Esophagus (tissue), 2 donors: ENCODE measurements around the gene FAM83G. TPM values are rescaled to one million over a fixed set of nuclear protein-coding genes. Genes with fewer than 3 reads are reported as not detected.
A peak's percentile ranks its signal among the peaks of the same experiment; 100 is the strongest.
"Not testable (repeated sequence)": the region's sequence is repeated elsewhere in the genome, so short reads cannot be mapped to it uniquely, and the experiment has no call there.

Experiments used
- H3K27ac ChIP-seq, 2 donors: one replicate each; pipeline ENCODE4 v1.5.1; 2013; ENCODE audit warnings: low read depth in 2 of 2, mild to moderate bottlenecking in 2 of 2, inconsistent platforms in 1 of 2, low read length in 1 of 2, moderate library complexity in 1 of 2
- H3K27me3 ChIP-seq, 2 donors: one replicate each; pipeline ENCODE4 v1.6.1; 2013; ENCODE audit warnings: low read length in 2 of 2, control low read depth in 1 of 2, mild to moderate bottlenecking in 1 of 2; ENCODE audit not compliant: insufficient read depth in 2 of 2, control insufficient read depth in 1 of 2
- H3K36me3 ChIP-seq, 2 donors: one replicate each; pipeline ENCODE4 v1.6.1; 2013; ENCODE audit warnings: low read length in 1 of 2; ENCODE audit not compliant: control insufficient read depth in 2 of 2, insufficient read depth in 2 of 2
- H3K4me1 ChIP-seq, 2 donors: one replicate each; pipeline ENCODE4 v1.6.1; 2013; ENCODE audit warnings: low read length in 1 of 2; ENCODE audit not compliant: control insufficient read depth in 2 of 2, insufficient read depth in 2 of 2
- H3K4me3 ChIP-seq, 2 donors: one replicate each; pipeline ENCODE4 v1.5.1; 2013; ENCODE audit warnings: low read length in 2 of 2, mild to moderate bottlenecking in 2 of 2, low read depth in 1 of 2, moderate library complexity in 1 of 2
- H3K9me3 ChIP-seq, 2 donors: one replicate each; pipeline ENCODE4 v1.6.1; 2013; ENCODE audit warnings: mild to moderate bottlenecking in 2 of 2, low read depth in 1 of 2, low read length in 1 of 2, moderate library complexity in 1 of 2; ENCODE audit not compliant: control insufficient read depth in 2 of 2, insufficient read depth in 1 of 2
- WGBS, 2 donors: extraction: QIAGEN DNeasy Blood & Tissue Kit; methylation state at CpG; one replicate each; pipeline ENCODE4 v1.1.7; 2013; 5-methylcytosine and 5-hydroxymethylcytosine counted together
- polyA plus RNA-seq, 2 donors: library from polyadenylated mRNA; stranded (reverse); fragments of 200-250 nt; gene quantifications; one replicate each; pipeline ENCODE4 v1.2.3, GENCODE V29; 2013
- donor health status: healthy with polysubstance abuse.
- donor health status: Bipolar disorder and iron deficiency.

FAM83G gene
- polyA plus RNA-seq, 2 donors = 33.2 to 37.1 TPM

DNA sequence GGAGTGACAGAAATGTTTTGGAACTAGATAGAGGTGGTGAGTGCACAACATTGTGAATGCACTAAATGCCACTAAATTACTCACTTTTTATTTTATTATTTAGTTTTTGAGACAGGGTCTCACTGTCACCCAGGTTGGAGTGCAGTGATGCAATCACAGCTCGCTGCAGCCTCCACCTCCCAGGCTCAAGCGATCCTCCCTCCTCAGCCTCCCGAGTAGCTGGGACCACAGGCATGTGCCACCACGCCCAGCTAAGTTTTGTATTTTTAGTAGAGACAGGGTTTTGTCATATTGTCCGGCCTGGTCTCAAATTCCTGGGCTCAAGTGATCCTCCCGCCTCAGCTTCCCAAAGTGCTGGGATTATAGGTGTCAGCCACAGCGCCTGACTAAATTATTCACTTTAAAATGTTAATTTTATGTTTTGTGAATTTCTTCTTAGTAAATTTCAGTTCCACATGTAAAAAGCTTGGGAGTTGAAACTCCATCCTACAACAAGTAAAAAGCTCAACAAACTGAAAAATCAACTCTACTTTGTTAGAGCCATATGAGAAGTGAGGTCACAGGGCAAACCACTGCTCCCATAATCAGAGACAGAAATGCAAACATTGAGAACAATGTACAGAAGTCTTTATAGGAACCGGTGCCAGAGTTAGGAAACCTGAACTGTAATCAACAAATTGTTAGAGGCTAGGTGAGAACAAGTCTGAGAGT is 66.4 kb downstream of the FAM83G start:
- no peaks in the 10 kb centered on the region for H3K27me3 ChIP-seq
- no peaks in the 10 kb centered on the region for H3K4me1 ChIP-seq
- H3K36me3 ChIP-seq = no peaks in the 10 kb centered on the region
- H3K9me3 ChIP-seq = no peaks in the 10 kb centered on the region
- no peak overlapping the region for H3K27ac ChIP-seq
- 79 to 81% methylated on average over 8 of the region's 8 CpGs for WGBS, 2 donors
- no peak overlapping the region for H3K4me3 ChIP-seq

DNA sequence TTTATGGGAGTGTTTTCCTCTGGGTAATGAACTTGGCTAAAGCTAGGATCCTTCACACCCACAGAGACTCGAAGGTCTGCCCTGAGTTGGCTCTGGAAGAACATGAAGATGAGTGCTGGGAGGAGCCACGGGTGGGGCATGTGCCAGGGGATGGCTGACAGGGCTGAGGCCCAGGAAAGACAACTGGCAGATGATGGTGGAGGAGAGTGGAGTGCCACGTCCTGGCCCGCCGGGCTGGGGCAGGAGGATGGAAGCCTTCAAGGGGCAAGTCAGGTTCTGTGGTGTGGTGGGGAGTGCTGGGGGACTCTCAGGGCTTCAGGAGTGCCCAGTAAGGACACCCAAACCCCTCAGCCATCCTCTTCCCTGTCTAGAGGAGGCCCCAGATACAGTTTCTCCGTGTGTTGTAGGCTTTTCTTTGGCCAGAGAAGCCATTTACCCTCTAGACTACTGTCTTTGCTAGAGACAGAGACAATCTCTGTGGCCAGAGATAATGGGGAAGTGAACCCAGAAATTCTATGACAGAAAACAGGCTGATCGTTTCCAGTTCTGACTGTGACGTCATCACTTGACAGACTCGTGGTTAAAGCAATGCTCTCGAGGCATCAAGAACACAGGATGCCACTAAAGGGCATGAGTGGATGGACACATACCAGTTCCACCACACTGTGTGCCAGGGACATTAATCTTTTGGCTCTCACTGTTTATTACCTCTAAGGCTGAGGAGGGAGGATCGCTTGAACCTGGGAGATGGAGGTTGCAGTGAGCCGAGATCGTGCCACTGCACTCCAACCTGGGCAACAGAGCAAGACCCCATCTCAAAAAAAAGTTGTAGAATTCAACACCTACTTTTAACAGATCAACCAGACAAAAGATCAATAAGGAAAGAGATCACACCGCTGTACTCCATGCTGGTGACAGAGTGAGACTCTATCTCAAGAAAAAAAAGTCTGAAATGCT is 71.2 kb downstream of the FAM83G start:
- Histone ChIP-seq H3K4me1 (no peaks in the 10 kb centered on the region), H3K27ac (no peak overlapping the region), H3K9me3 (no peaks in the 10 kb centered on the region), H3K36me3 (peaks cover 6 to 12% of the 10 kb centered on the region in 2 donors), H3K4me3 (no peak overlapping the region), H3K27me3 (no peaks in the 10 kb centered on the region)
- 72 to 76% methylated on average over 14 of the region's 14 CpGs for WGBS, 2 donors

DNA sequence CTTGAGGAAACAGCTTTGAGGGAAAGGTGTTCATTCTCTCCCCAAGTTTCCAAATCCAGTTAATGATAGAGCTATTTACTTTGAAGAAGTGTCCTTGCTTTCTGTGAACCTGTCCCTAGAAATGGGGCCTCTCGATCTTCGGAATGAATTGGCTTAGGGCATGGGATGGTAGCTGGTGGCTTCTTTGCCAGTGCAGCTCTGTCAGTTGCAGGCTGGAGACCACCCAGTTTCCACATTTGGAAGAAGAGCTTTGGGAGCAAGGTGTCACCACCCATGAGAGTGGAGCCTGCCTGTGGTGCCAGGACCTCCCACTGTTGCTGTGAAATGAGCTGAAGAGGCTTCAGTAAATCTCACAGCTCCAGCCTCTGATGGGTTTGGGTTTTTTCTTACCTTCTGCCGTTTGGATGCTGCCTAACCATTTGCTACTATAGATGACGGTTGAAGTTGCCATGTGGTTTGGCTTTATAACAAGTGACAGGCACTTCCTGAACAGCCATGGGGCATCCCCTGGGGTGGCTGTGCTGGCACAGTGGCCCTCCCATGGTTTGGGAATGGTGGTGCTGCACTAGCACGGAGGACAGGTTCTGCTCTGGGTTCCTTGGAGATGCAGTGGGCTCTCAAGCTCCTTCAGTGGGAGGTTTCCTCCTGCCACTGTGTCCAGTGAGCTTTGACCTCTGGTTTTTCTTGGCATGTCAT is 72.1 kb downstream of the FAM83G start:
- Histone ChIP-seq H3K27me3 (no peaks in the 10 kb centered on the region), H3K4me3 (no peak overlapping the region), H3K27ac (no peak overlapping the region), H3K9me3 (no peaks in the 10 kb centered on the region), H3K4me1 (no peaks in the 10 kb centered on the region), H3K36me3 (peaks cover 6 to 16% of the 10 kb centered on the region in 2 donors)
- WGBS, 2 donors = 70 to 72% methylated on average over 5 of the region's 5 CpGs

DNA sequence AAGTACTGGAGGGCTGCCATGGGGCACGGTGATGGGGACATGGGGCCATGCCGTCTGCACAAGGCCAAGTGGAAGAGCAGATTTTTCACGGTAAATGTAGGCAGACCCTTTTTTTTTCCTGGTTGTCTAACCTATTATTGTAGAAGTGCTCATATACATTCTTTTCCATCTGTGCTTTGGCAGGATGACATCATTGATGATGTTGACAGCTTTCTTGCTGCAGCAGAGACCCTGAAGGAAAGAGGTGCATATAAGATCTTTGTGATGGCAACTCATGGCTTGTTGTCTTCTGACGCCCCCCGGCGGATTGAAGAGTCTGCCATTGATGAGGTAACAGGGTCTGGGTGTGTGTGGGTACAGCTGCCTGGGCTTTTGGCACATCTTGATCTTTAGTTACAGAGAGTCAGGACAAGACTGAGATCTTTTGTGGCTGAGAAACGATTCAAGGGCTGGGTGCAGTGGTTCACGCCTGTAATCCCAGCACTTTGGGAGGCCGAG is 75.9 kb downstream of the FAM83G start:
- peaks cover 6 to 16% of the 10 kb centered on the region in 2 donors for H3K36me3 ChIP-seq
- H3K4me1 ChIP-seq = no peaks in the 10 kb centered on the region
- no peak overlapping the region for H3K27ac ChIP-seq
- 91 to 92% methylated on average over 9 of the region's 9 CpGs for WGBS, 2 donors
- H3K27me3 ChIP-seq = no peaks in the 10 kb centered on the region
- H3K4me3 ChIP-seq = no peak overlapping the region
- H3K9me3 ChIP-seq = no peaks in the 10 kb centered on the region

DNA sequence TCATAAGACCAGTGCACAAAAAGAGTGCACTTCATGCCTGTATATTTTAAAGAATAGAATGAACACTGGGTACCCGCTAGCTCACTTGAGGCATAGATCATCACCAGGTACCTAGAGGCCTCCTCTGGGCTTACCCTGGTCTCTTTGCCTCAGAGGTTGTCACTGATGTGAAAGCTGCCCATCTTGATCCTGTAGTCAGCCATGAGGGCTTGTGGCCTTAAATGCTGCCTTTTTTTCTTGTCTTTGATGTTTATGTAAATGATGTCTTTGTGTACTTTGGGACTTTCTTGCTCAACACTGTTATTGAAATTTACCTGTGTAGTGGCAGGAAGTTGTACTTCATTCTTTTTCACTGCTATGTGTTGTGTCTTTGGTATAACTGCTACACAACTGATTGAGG is 79.4 kb downstream of the FAM83G start:
- Histone ChIP-seq H3K4me3 (no peak overlapping the region), H3K4me1 (no peaks in the 10 kb centered on the region), H3K9me3 (no peaks in the 10 kb centered on the region), H3K27me3 (no peaks in the 10 kb centered on the region), H3K27ac (no peak overlapping the region), H3K36me3 (peaks cover 0 to 9% of the 10 kb centered on the region in 2 donors)
- 95 to 97% methylated on average over 1 of the region's 1 CpG for WGBS, 2 donors

DNA sequence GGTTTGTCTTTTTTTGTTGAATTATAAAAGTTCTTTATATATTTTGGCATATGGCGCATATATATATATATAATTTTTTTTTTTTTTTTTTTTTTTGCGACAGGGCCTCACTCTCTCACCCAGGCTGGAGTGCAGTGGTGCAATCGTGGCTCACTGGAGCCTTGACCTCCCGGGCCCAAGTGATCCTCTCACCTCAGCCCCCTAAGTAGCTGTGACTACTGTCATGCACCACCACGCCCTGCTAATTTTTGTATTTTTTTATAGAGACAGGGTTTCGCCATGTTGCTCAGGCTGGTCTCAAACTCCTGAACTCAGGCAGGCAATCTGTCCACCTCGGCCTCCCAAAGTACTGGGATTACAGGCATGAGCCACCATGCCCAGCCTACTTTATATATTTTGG is 82.0 kb downstream of the FAM83G start:
- H3K36me3 ChIP-seq, H3K27ac ChIP-seq: not testable (repeated sequence)

DNA sequence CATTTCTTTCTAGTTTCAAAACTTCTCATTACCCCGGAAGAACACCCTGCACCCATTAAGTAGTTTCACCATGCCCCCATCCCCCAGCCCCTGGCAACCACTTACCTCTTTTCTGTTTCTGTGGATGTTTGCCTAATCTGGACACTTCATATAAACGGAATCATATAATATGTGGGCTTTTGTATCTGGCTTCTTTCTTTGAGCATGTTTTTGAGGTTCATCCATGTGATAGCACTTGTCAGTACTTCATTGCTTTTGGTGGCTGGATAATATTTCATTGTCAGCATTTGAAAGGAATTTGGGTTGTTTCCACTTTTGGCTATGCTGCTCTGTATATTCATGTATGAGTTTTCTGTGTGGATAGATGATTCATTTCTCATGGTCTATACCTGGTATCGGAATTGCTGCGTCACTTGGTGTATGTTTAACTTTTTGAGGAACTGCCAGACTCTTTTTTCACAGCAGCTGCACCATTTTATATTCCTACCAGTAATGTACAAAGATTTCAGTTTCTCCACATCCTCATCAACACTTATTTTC is 82.6 kb downstream of the FAM83G start:
- no peak overlapping the region for H3K4me3 ChIP-seq
- no peaks in the 10 kb centered on the region for H3K4me1 ChIP-seq
- H3K9me3 ChIP-seq = no peaks in the 10 kb centered on the region
- H3K27ac ChIP-seq = no peak overlapping the region
- WGBS, 2 donors = 33 to 40% methylated on average over 4 of the region's 4 CpGs
- no peaks in the 10 kb centered on the region for H3K27me3 ChIP-seq
- H3K36me3 ChIP-seq = peaks cover 0 to 6% of the 10 kb centered on the region in 2 donors

More for the DNA sequence above, 82.0 kb downstream of the FAM83G start:
- H3K27me3 ChIP-seq, H3K4me1 ChIP-seq, H3K4me3 ChIP-seq, H3K9me3 ChIP-seq: not testable (repeated sequence)
- 92 to 96% methylated on average over 7 of the region's 7 CpGs for WGBS, 2 donors

DNA sequence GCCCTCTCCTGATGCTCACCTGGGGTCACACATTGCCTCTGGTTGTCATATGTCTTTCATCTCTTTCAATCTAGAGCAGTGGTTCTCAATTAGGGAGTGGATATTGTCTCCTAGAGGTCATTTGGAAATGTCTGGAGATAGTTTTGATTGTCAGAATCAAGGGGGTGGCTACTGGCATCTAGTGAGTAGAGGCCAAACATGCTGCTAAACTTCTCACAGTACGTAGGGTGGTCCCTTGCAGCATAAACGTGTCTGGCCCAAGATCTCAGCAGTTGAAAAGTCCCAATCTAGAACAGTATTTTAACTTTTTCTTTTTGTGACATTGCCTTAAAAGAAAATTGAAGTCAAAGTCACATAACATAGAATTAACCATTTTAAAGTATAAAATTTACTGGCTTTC is 83.1 kb downstream of the FAM83G start:
- H3K4me1 ChIP-seq = no peaks in the 10 kb centered on the region
- no peak overlapping the region for H3K4me3 ChIP-seq
- peaks cover 3 to 9% of the 10 kb centered on the region in 2 donors for H3K36me3 ChIP-seq

DNA sequence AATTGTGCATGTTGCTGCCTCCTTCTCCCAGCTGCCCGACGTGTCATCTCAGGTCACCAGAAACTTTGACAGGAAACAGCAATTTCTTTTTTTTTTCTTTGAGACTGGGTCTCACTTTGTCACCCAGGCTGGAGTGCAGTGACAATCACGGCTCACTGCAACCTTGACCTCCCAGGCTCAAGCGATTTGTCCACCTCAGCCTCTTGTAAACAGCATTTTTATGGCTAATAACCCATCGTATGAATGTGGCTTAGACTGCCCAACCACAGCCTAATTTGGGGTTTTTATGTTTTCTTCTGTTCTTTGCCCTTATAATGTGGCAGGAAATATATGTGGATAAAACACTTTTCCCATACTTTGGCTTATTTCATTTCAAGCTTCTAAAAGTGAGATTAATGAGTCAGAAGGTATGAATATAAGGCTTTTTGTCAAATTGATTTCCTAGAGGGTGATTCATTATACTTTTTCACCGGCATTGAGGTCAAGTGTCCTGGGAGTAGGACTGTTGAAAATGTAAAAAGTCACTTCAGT is 83.6 kb downstream of the FAM83G start:
- H3K27me3 ChIP-seq = no peaks in the 10 kb centered on the region
- no peaks in the 10 kb centered on the region for H3K9me3 ChIP-seq
- H3K36me3 ChIP-seq = peaks cover 4 to 10% of the 10 kb centered on the region in 2 donors
- H3K27ac ChIP-seq = peak overlapping the region in 1 of 2 donors; percentile 6
- WGBS, 2 donors = 40 to 44% methylated on average over 6 of the region's 6 CpGs
- no peaks in the 10 kb centered on the region for H3K4me1 ChIP-seq
- no peak overlapping the region for H3K4me3 ChIP-seq

More for the DNA sequence above, 83.1 kb downstream of the FAM83G start:
- H3K27ac ChIP-seq = no peak overlapping the region
- H3K27me3 ChIP-seq = no peaks in the 10 kb centered on the region
- WGBS, 2 donors = 60 to 73% methylated on average over 2 of the region's 2 CpGs
- H3K9me3 ChIP-seq = no peaks in the 10 kb centered on the region
